Colonic mucosa (tissue), 4 donors: ENCODE measurements around the gene IFT27. TPM values are rescaled to one million over a fixed set of nuclear protein-coding genes. Genes with fewer than 3 reads are reported as not detected.

Source experiments
- DNase-seq: peaks from one replicate; pipeline ENCODE4 v3.0.0-alpha.2; 2020
- H3K27ac ChIP-seq: fragments of 200-600 bp; one replicate; pipeline ENCODE4 v1.8.0; 2021
- H3K27me3 ChIP-seq: fragments of 200-600 bp; one replicate; pipeline ENCODE4 v1.8.0; 2021
- H3K36me3 ChIP-seq: fragments of 200-600 bp; one replicate; pipeline ENCODE4 v1.8.0; 2021
- H3K4me1 ChIP-seq: fragments of 200-600 bp; one replicate; pipeline ENCODE4 v1.8.0; 2021; ENCODE audit warnings: mild to moderate bottlenecking
- H3K4me3 ChIP-seq: fragments of 200-600 bp; one replicate; pipeline ENCODE4 v1.8.0; 2021
- H3K9ac ChIP-seq, 2 donors: one replicate each; pipeline ENCODE4 v1.7.0; 2013; ENCODE audit warnings: control low read depth in 2 of 2, low read depth in 2 of 2, low read length in 2 of 2
- H3K9me3 ChIP-seq: fragments of 200-600 bp; one replicate; pipeline ENCODE4 v1.8.0; 2021
- CTCF ChIP-seq: fragments of 200-600 bp; IDR thresholded peaks from one replicate; pipeline ENCODE4 v1.8.0; 2022; ENCODE audit warnings: antibody characterized with exemption, mild to moderate bottlenecking
- intact Hi-C: fragments of 100-400 bp; cut with DNase I; formaldehyde crosslinking; loops from one replicate; pipeline ENCODE4 v1.14.1; 2022
- total RNA-seq, 2 donors: library from RNA; stranded (reverse); fragmentation: NEBNext Ultra II Directional in 1 of 2; extraction: Animal tissue kit (Norgen Biotek cat#: 25700) in 1 of 2; gene quantifications; one replicate each; pipeline ENCODE4 v1.2.1, GENCODE V29; 2021
- donor health status: healthy.
- donor health status: DM: no; HTN: no; CAD: no.
- donor health status: DM: no; HTN: no; CAD: no.

IFT27 gene
- total RNA-seq, 2 donors from 2014 or later: 27.1 to 44.6 TPM

GRCh38 chr22:36744791-36745190 is 31.1 kb downstream of the IFT27 start:
- no peaks in the 10 kb centered on the region for H3K36me3 ChIP-seq
- no peak for TF ChIP-seq CTCF
- H3K9me3 ChIP-seq: no peaks in the 10 kb centered on the region
- no peak overlapping the region for H3K9ac ChIP-seq
- intact Hi-C loops: no loop called here
- H3K27ac ChIP-seq: no peak overlapping the region
- no peaks in the 10 kb centered on the region for H3K4me1 ChIP-seq
- no peak overlapping the region for H3K4me3 ChIP-seq
- H3K27me3 ChIP-seq: no peaks in the 10 kb centered on the region
- DNase-seq: no peak

- H3K4me3 ChIP-seq: no peak overlapping the region
- no peaks in the 10 kb centered on the region for H3K9me3 ChIP-seq
- DNase-seq: no peak
- no peaks in the 10 kb centered on the region for H3K27me3 ChIP-seq
- no peak overlapping the region for H3K9ac ChIP-seq
- H3K36me3 ChIP-seq: no peaks in the 10 kb centered on the region
- H3K4me1 ChIP-seq: no peaks in the 10 kb centered on the region
- intact Hi-C loops: no loop called here
- H3K27ac ChIP-seq: no peak overlapping the region
- no peak for TF ChIP-seq CTCF
These were observed 31.5 kb downstream of the IFT27 start for GRCh38 chr22:36744413-36744765.

- H3K27ac ChIP-seq: no peak overlapping the region
- H3K9ac ChIP-seq: no peak overlapping the region
- no peaks in the 10 kb centered on the region for H3K36me3 ChIP-seq
- H3K9me3 ChIP-seq: no peaks in the 10 kb centered on the region
- no peaks in the 10 kb centered on the region for H3K4me1 ChIP-seq
- H3K27me3 ChIP-seq: no peaks in the 10 kb centered on the region
- no peak overlapping the region for H3K4me3 ChIP-seq
- TF ChIP-seq CTCF: no peak
- intact Hi-C loops: no loop called here
- DNase-seq: no peak
These were observed 32.1 kb downstream of the IFT27 start for GRCh38 chr22:36743591-36744412.

- H3K27me3 ChIP-seq: no peaks in the 10 kb centered on the region
- H3K27ac ChIP-seq: no peak overlapping the region
- intact Hi-C loops: no loop called here
- H3K9me3 ChIP-seq: no peaks in the 10 kb centered on the region
- H3K36me3 ChIP-seq: no peaks in the 10 kb centered on the region
- H3K9ac ChIP-seq: no peak overlapping the region
- DNase-seq: no peak
- H3K4me3 ChIP-seq: no peak overlapping the region
- no peak for TF ChIP-seq CTCF
- H3K4me1 ChIP-seq: no peaks in the 10 kb centered on the region
These were observed 32.9 kb downstream of the IFT27 start for GRCh38 chr22:36743011-36743410.

- Histone ChIP-seq H3K27me3 (no peaks in the 10 kb centered on the region), H3K4me3 (no peak overlapping the region), H3K27ac (no peak overlapping the region), H3K9me3 (no peaks in the 10 kb centered on the region), H3K36me3 (no peaks in the 10 kb centered on the region), H3K9ac (no peak overlapping the region), H3K4me1 (peaks cover 5% of the 10 kb centered on the region)
- DNase-seq: no peak
- no peak for TF ChIP-seq CTCF
- intact Hi-C loops: no loop called here
These were observed 34.0 kb downstream of the IFT27 start for GRCh38 chr22:36741968-36742367.
